GM19193 (cell line): Measurements from ENCODE around the gene MASP1.

Source experiments
- POLR2A ChIP-seq: IDR thresholded peaks from 4 replicates; pipeline ENCODE4 v1.6.1; 2011; ENCODE audit not compliant: insufficient read depth, insufficient read length; ENCODE audit errors: extremely low read depth

MASP1 gene, protein sequence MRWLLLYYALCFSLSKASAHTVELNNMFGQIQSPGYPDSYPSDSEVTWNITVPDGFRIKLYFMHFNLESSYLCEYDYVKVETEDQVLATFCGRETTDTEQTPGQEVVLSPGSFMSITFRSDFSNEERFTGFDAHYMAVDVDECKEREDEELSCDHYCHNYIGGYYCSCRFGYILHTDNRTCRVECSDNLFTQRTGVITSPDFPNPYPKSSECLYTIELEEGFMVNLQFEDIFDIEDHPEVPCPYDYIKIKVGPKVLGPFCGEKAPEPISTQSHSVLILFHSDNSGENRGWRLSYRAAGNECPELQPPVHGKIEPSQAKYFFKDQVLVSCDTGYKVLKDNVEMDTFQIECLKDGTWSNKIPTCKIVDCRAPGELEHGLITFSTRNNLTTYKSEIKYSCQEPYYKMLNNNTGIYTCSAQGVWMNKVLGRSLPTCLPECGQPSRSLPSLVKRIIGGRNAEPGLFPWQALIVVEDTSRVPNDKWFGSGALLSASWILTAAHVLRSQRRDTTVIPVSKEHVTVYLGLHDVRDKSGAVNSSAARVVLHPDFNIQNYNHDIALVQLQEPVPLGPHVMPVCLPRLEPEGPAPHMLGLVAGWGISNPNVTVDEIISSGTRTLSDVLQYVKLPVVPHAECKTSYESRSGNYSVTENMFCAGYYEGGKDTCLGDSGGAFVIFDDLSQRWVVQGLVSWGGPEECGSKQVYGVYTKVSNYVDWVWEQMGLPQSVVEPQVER

GRCh38 chr3:187291512-187292132 is at the start of gene MASP1:
TSS of gene MASP1 (minus strand) at chr3:187291737. CDS start at chr3:187291632, 105 bp downstream.
- TF ChIP-seq POLR2A = no peak

DNA sequence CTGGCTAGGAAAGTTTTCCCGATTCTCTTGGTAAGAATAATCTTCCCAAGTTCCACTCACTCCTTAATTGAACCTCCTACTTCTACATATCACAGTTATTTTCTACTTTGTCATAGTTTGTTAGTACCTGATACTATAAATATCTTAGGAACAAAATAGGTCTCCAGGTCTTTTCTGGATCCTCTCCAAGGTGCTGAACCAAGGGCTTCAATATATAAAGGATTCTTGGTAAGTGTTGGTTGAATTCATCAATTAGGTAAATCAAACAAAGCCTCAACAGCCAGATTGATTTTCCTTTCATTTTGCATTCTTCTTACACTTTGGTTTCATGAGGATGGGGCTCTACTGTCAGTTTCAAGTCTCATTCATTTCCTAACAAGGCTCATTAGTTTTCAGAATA is 49.0 kb upstream of the MASP1 start:
- no peak for TF ChIP-seq POLR2A

DNA sequence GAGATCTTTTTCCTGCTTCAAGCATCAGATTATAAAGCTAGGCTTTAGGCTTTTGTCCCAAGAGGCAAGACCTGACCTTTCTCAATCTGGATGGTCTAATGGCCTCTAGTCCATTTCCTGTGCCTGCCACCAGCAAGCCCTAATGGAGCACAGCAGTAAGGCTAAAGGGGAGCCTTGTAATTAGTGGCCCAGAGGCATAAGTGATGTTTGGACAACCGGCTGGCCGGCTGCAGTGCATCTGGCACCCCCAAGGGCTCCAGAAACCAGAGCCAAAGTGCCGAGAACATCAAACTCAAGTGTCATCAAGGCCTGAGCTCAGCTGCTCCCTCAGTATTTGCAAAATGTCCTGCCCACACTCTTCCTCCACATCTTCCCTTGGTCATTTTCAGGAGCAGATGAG is 44.8 kb upstream of the MASP1 start:
- TF ChIP-seq POLR2A = no peak

- no peak for TF ChIP-seq POLR2A
Observed at GRCh38 chr3:187334904-187335303, 43.4 kb upstream of the MASP1 start.

GRCh38 chr3:187328691-187329090 is 37.2 kb upstream of the MASP1 start:
- no peak for TF ChIP-seq POLR2A

DNA sequence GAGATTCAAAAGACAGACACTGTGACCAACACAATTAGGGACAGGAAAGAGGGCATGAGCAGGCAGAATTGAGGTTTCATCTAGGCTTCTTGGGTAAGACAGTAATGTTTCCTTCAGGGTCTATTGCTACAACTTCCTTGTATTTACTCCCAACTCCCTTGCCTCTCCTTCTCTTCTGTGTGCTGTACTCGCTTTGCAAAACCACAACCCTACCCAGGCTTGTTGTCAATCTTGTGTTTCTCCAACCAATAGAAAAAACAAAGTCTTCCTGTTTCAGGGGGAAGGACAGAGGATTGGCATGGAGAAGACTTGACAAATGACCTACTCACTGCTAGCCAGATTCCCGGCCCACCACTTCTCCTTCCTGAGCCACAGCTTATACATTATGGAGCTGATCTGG is 36.3 kb upstream of the MASP1 start:
- no peak for TF ChIP-seq POLR2A

DNA sequence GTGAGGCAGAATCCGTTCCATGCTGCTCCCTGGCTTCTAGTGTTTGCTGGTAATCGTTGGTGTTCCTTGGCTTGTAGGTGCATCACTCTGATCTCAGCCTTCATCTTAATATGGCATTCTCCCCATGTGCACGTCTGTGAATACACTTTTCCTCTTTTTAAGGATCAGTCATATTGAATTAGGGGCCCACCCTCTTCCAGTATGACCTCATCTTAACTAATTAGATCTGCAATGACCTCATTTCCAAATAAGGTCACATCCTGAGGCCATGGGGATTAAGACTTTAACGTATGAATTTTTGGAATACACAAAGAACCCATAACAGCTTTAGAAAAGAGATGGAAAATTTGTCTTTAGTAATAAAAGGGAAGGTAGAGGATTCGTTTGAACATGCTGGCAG is 34.1 kb upstream of the MASP1 start:
- no peak for TF ChIP-seq POLR2A

DNA sequence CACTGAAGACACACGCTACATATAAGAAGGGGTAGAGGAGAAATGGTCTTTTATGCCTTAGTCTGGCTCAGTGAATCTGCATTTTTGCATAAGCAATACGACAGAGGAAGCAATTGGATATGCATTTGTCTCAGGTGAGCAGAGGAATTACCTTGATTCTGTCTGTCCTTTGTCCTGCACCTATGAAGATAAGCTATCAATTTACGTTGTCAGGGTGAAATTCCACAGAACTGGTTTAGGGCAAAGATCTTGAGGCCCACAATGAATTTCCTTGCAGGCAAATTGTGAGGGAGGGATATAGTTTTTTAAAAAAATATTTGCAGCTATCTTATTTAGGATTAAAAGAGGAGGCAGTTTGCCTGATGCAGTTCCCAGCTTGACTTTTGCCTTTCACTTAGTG is 31.6 kb upstream of the MASP1 start:
- no peak for TF ChIP-seq POLR2A

- no peak for TF ChIP-seq POLR2A
Observed at GRCh38 chr3:187322291-187322690, 30.8 kb upstream of the MASP1 start.

- no peak for TF ChIP-seq POLR2A
Observed at GRCh38 chr3:187321766-187322165, 30.2 kb upstream of the MASP1 start.

GRCh38 chr3:187319699-187320302 is 28.3 kb upstream of the MASP1 start:
- TF ChIP-seq POLR2A = no peak

GRCh38 chr3:187318819-187319616 is 27.5 kb upstream of the MASP1 start:
- no peak for TF ChIP-seq POLR2A

GRCh38 chr3:187315872-187316271 is 24.3 kb upstream of the MASP1 start:
- TF ChIP-seq POLR2A = no peak

GRCh38 chr3:187314176-187314575 is 22.6 kb upstream of the MASP1 start:
- no peak for TF ChIP-seq POLR2A
